Measurements from ENCODE around the gene AJUBA.
"Not testable (repeated sequence)": the region's sequence is repeated elsewhere in the genome, so short reads cannot be mapped to it uniquely, and the experiment has no call there.

AJUBA gene

GRCh38 chr14:22974530-22975313 is 7.6 kb downstream of the AJUBA start:
- TF ChIP-seq CTCF (IDR thresholded peaks at IDR 0.05; ENCODE audit: low read depth, low read length) = no peak
- H3K4me3 ChIP-seq (ENCODE audit: low read depth, low read length) = no peak overlapping the region

GRCh38 chr14:22973217-22974032 is 8.9 kb downstream of the AJUBA start:
- TF ChIP-seq CTCF (IDR thresholded peaks at IDR 0.05; ENCODE audit: low read depth, low read length) = peak; percentile 52
- no peak overlapping the region for H3K4me3 ChIP-seq (ENCODE audit: low read depth, low read length)

GRCh38 chr14:22972313-22972930 is 9.9 kb downstream of the AJUBA start:
- no peak for TF ChIP-seq CTCF (IDR thresholded peaks at IDR 0.05; ENCODE audit: low read depth, low read length)
- no peak overlapping the region for H3K4me3 ChIP-seq (ENCODE audit: low read depth, low read length)

- no peak overlapping the region for H3K4me3 ChIP-seq (ENCODE audit: low read depth, low read length)
- no peak for TF ChIP-seq CTCF (IDR thresholded peaks at IDR 0.05; ENCODE audit: low read depth, low read length)
Measured at GRCh38 chr14:22971152-22971551, 11.2 kb downstream of the AJUBA start.

GRCh38 chr14:22966783-22967269 is 15.5 kb downstream of the AJUBA start:
- no peak for TF ChIP-seq CTCF (IDR thresholded peaks at IDR 0.05; ENCODE audit: low read depth, low read length)
- H3K4me3 ChIP-seq (ENCODE audit: low read depth, low read length) = no peak overlapping the region

GRCh38 chr14:22965916-22966782 is 16.2 kb downstream of the AJUBA start:
- not testable (repeated sequence) for H3K4me3 ChIP-seq (ENCODE audit: low read depth, low read length)

Measured in WI38 (cell line).